ENCODE results near the gene SHC4. TPM values are rescaled to one million over a fixed set of nuclear protein-coding genes. Genes with fewer than 3 reads are reported as not detected.

SHC4 gene
- total and polyA plus RNA-seq, 9 of the 15 experiments (the other 6 are each of a cell fraction or from before 2014, with no cell fraction given), result 0.43 to 1.2 (median 0.67) TPM

GRCh38 chr15:48866141-48866563 is 97.6 kb downstream of the SHC4 start:
- in situ Hi-C loops (cut with MboI) (loop anchor here (5.0 to 10.0 kb wide), 2 partner anchors 96 to 359 kb away; partner anchors contain the start of gene SHC4), intact Hi-C loops (cut with micrococcal nuclease) (no loop called here)
- no peak overlapping the region for H3K4me3 ChIP-seq
- H3K9me3 ChIP-seq (replicated peaks; ENCODE audit: control insufficient read depth, insufficient read depth, low read depth, low read length), result no peaks in the 10 kb centered on the region
- DNase-seq (ENCODE audit: extremely low read depth in 1 of 4, low spot score in 3 of 4) (no peak), ATAC-seq (no peak), FAIRE-seq (no peak)
- no peak overlapping the region for H2AFZ ChIP-seq (ENCODE audit: low read depth, low read length)
- BruUV-seq (replicated peaks), result no TSS peak
- no peaks in the 10 kb centered on the region for H3K36me3 ChIP-seq (ENCODE audit: control insufficient read depth, insufficient read depth, low read length)
- no peak overlapping the region for H3K9ac ChIP-seq (ENCODE audit: insufficient read depth in 1 of 2, low read depth in 2 of 2, low read length in 2 of 2)
- no peaks in the 10 kb centered on the region for H4K20me1 ChIP-seq (replicated peaks; ENCODE audit: control insufficient read depth, insufficient read depth, low read length)
- no peaks in the 10 kb centered on the region for H3K4me1 ChIP-seq (replicated peaks in 1 of 2; ENCODE audit: control insufficient read depth in 2 of 2, insufficient read depth in 2 of 2, low read length in 2 of 2)
- no peak overlapping the region for H3K27ac ChIP-seq (ENCODE audit: extremely low read depth, low read depth, low read length)
- no peaks in the 10 kb centered on the region for H3K27me3 ChIP-seq (ENCODE audit: control insufficient read depth in 2 of 2, insufficient read depth in 2 of 2, low read length in 2 of 2)
- H3K4me2 ChIP-seq (ENCODE audit: insufficient read depth, low read length), result no peak overlapping the region
- no peaks in the 10 kb centered on the region for H3K79me2 ChIP-seq (ENCODE audit: control insufficient read depth, insufficient read depth, low read length)
- H3K9me1 ChIP-seq (ENCODE audit: control insufficient read depth, insufficient read depth, low read length), result no peaks in the 10 kb centered on the region
- 10% methylated on average over 2 of the region's 2 CpGs for WGBS (ENCODE audit: insufficient coverage, low coverage, missing lambda C conversion rate)
- CTCF ChIA-PET (ENCODE audit: low intra/inter-chr PET ratio), result no interaction called here
- TF ChIP-seq ARID4B (CRISPR knock-in tag; IDR thresholded peaks at IDR 0.05) (no peak), HIVEP1 (CRISPR knock-in tag; IDR thresholded peaks at IDR 0.05) (no peak), GATAD2A (IDR thresholded peaks at IDR 0.05) (no peak), PHB (CRISPR knock-in tag; IDR thresholded peaks at IDR 0.05) (no peak), RBM39 (optimal IDR thresholded peaks at IDR 0.05; ENCODE audit: low read depth, low read length) (no peak), ZNF23 (CRISPR knock-in tag; IDR thresholded peaks at IDR 0.05) (no peak), LCOR (CRISPR knock-in tag; IDR thresholded peaks at IDR 0.05) (no peak), BMI1 (IDR thresholded peaks at IDR 0.05; ENCODE audit: low read length) (no peak), RBFOX2 (IDR thresholded peaks at IDR 0.05; ENCODE audit: low read depth, low read length) (no peak), ZNF518B (CRISPR knock-in tag; IDR thresholded peaks at IDR 0.05) (no peak)
- POLR2A ChIA-PET, result no interaction called here

Data from K562 (cell line).